ENCODE results near the gene FAM114A1. TPM values are rescaled to one million over a fixed set of nuclear protein-coding genes. Genes with fewer than 3 reads are reported as not detected.
"Not testable (repeated sequence)": the region's sequence is repeated elsewhere in the genome, so short reads cannot be mapped to it uniquely, and the experiment has no call there.

FAM114A1 gene
- total RNA-seq, 2 donors from 2014 or later: 57.7 to 73.2 TPM

- no peak for DNase-seq (ENCODE audit: low spot score)
- H3K27ac ChIP-seq: no peak overlapping the region
- peaks cover 89% of the 10 kb centered on the region for H3K36me3 ChIP-seq
- H3K9me3 ChIP-seq: no peaks in the 10 kb centered on the region
- no peaks in the 10 kb centered on the region for H3K4me1 ChIP-seq
- H3K27me3 ChIP-seq: no peaks in the 10 kb centered on the region
- no peak overlapping the region for H3K4me3 ChIP-seq
- TF ChIP-seq CTCF (IDR thresholded peaks at IDR 0.05): no peak
These were observed 67.9 kb downstream of the FAM114A1 start for GRCh38 chr4:38935391-38936073.

GRCh38 chr4:38939165-38939564, 71.6 kb downstream of the FAM114A1 start:
- peaks cover 0 to 2% of the 10 kb centered on the region in 2 donors for H3K4me1 ChIP-seq
- DNase-seq (ENCODE audit: low spot score): no peak
- no peaks in the 10 kb centered on the region for H3K9me3 ChIP-seq
- H3K27ac ChIP-seq: no peak overlapping the region
- H3K36me3 ChIP-seq: peaks cover 67% of the 10 kb centered on the region
- TF ChIP-seq CTCF (IDR thresholded peaks at IDR 0.05): no peak
- no peaks in the 10 kb centered on the region for H3K27me3 ChIP-seq
- H3K4me3 ChIP-seq: no peak overlapping the region

- Histone ChIP-seq H3K27me3 (no peaks in the 10 kb centered on the region), H3K9me3 (no peaks in the 10 kb centered on the region), H3K4me1 (peaks cover 0 to 2% of the 10 kb centered on the region in 2 donors), H3K27ac (no peak overlapping the region), H3K4me3 (no peak overlapping the region), H3K36me3 (peaks cover 63% of the 10 kb centered on the region)
- no peak for TF ChIP-seq CTCF (IDR thresholded peaks at IDR 0.05)
- no peak for DNase-seq (ENCODE audit: low spot score)
These were observed 72.9 kb downstream of the FAM114A1 start for GRCh38 chr4:38940476-38940875.

- H3K27me3 ChIP-seq; H3K4me3 ChIP-seq; H3K4me1 ChIP-seq; H3K27ac ChIP-seq; DNase-seq (ENCODE audit: low spot score); H3K9me3 ChIP-seq: not testable (repeated sequence)
- peaks cover 50% of the 10 kb centered on the region for H3K36me3 ChIP-seq
These were observed 74.3 kb downstream of the FAM114A1 start for GRCh38 chr4:38941906-38942305.

- H3K4me3 ChIP-seq: no peak overlapping the region
- no peak for TF ChIP-seq CTCF (IDR thresholded peaks at IDR 0.05)
- H3K9me3 ChIP-seq: no peaks in the 10 kb centered on the region
- H3K4me1 ChIP-seq: peaks cover 0 to 2% of the 10 kb centered on the region in 2 donors
- no peaks in the 10 kb centered on the region for H3K27me3 ChIP-seq
- no peak for DNase-seq (ENCODE audit: low spot score)
- H3K36me3 ChIP-seq: peaks cover 36% of the 10 kb centered on the region
- H3K27ac ChIP-seq: no peak overlapping the region
These were observed 75.7 kb downstream of the FAM114A1 start for GRCh38 chr4:38943343-38943742.

GRCh38 chr4:38944440-38944839, 76.8 kb downstream of the FAM114A1 start:
- peaks cover 26% of the 10 kb centered on the region for H3K36me3 ChIP-seq
- H3K4me1 ChIP-seq: peaks cover 0 to 2% of the 10 kb centered on the region in 2 donors
- DNase-seq (ENCODE audit: low spot score): no peak
- H3K9me3 ChIP-seq: no peaks in the 10 kb centered on the region
- TF ChIP-seq CTCF (IDR thresholded peaks at IDR 0.05): no peak
- no peaks in the 10 kb centered on the region for H3K27me3 ChIP-seq
- H3K4me3 ChIP-seq: no peak overlapping the region
- H3K27ac ChIP-seq: no peak overlapping the region
